HG03159 (cell line): ENCODE data around the gene HNRNPM.

ENCODE experiments used
- ATAC-seq: cut with Tn5 transposase; IDR thresholded peaks from one replicate; pipeline ENCODE4 v1.9.1; 2021; ENCODE audit warnings: mild to moderate bottlenecking, moderate library complexity; ENCODE audit not compliant: unreplicated experiment

The HNRNPM gene

GRCh38 chr19:8484331-8484894 lies 39.6 kb downstream of the HNRNPM start:
- no peak for ATAC-seq

DNA sequence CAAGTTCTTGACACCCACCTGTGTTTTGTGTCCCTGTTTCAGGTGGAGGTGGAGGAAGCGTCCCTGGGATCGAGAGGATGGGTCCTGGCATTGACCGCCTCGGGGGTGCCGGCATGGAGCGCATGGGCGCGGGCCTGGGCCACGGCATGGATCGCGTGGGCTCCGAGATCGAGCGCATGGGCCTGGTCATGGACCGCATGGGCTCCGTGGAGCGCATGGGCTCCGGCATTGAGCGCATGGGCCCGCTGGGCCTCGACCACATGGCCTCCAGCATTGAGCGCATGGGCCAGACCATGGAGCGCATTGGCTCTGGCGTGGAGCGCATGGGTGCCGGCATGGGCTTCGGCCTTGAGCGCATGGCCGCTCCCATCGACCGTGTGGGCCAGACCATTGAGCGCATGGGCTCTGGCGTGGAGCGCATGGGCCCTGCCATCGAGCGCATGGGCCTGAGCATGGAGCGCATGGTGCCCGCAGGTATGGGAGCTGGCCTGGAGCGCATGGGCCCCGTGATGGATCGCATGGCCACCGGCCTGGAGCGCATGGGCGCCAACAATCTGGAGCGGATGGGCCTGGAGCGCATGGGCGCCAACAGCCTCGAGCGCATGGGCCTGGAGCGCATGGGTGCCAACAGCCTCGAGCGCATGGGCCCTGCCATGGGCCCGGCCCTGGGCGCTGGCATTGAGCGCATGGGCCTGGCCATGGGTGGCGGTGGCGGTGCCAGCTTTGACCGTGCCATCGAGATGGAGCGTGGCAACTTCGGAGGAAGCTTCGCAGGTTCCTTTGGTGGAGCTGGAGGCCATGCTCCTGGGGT lies 41.0 kb downstream of the HNRNPM start:
- ATAC-seq: no peak

DNA sequence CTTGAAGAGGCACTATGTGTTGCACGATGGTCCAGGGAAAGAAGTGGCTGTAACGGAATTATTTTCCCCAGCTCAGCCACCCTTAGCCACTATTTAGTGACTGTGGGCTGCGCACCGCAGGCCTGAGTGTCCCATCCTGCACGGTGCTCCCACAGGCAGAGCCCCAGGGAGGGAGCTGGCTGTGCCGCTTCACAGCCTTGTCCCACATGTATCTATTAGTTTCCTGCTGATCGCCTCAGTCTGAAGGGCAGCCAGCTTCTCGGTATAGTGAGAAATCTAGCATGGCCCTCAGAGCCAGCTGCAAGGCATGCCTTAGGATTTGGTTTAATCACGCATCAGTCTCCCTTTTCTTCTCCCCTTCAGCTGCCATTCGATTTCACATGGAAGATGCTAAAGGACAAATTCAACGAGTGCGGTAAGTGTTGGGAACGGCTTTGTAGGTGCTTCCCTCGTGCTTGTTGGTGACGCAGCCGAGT lies 41.9 kb downstream of the HNRNPM start:
- ATAC-seq: no peak

GRCh38 chr19:8487137-8487851 lies 42.5 kb downstream of the HNRNPM start:
- no peak for ATAC-seq

DNA sequence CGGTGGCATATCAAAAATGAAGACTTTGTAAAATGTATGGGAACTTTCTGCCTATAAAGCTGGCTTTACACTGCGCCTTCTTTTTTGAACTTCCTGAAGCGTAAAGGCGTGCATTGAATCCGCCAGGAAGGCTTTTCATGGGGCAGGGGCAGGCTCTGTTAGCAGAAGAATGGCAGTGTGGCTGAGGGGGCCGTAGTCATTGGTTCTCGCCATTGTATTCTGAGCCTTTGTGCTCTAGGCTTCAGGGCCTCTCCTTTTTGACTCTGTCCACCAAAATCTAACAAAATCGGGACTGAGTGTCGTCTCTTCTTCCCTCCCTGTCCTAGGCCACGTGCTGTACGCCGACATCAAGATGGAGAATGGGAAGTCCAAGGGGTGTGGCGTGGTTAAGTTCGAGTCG lies 43.6 kb downstream of the HNRNPM start:
- no peak for ATAC-seq

DNA sequence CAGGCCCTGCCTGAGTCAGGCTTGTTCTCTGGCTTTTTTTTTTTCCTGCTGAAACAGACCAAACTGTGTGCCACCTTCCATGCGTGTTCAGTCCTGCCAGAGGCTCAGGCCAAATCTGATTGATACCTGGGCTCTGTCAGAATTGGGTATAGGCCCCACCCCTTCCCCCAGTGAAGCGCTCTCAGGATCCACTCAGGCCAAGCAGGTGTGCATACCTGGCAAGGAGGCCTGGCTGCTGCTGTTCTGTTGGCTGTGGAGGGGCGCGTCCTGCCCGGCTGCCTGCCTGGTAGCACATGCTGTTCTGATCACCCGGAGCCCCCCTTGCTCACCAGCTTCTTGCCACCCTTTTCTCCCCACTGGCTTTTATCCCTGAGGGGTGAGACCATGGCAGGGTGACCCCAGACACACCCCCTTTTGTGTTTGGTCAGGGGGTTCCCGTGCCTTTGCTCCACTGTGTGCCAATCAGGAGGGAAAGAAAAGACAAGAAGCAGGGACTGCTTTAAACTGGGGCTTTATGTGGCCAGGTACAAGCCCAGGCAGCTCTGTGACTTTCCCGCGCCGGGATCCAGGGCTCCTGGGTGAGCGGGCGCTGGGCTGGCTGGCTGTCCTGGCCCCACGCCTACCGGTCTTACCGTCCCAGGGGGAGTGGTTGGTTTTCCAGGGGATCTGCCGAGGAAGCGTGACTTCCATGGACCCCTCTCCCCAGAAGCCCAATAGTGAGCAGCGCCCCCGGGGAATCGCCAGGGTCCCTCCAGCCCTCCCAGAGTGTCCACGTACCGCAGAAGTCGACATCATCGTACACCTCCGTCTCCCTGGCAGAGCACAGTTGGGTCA lies 45.0 kb downstream of the HNRNPM start:
- ATAC-seq: no peak

DNA sequence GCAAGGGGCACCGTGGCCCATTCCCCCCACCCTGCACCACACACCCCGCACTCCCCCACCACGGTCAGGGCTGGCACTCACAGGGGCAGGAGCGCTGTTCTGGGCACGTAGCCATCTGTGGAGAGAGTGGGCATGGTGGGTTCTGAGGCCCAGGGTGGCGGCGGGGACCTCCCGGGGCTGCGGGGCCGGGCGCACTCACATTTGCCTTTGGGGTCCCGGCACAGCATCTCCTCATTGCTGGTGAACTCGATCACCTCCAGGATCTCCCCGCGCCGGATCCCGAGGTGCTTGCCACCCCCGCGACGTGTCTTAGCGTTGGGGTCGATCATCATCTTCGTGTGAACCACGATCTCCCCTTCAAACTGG lies 45.6 kb downstream of the HNRNPM start:
- ATAC-seq: no peak

GRCh38 chr19:8490873-8491272 lies 46.1 kb downstream of the HNRNPM start:
- ATAC-seq: no peak

GRCh38 chr19:8491574-8491973 lies 46.8 kb downstream of the HNRNPM start:
- ATAC-seq: no peak

GRCh38 chr19:8494158-8494557 lies 49.4 kb downstream of the HNRNPM start:
- no peak for ATAC-seq

GRCh38 chr19:8498295-8498694 lies 53.5 kb downstream of the HNRNPM start:
- no peak for ATAC-seq

DNA sequence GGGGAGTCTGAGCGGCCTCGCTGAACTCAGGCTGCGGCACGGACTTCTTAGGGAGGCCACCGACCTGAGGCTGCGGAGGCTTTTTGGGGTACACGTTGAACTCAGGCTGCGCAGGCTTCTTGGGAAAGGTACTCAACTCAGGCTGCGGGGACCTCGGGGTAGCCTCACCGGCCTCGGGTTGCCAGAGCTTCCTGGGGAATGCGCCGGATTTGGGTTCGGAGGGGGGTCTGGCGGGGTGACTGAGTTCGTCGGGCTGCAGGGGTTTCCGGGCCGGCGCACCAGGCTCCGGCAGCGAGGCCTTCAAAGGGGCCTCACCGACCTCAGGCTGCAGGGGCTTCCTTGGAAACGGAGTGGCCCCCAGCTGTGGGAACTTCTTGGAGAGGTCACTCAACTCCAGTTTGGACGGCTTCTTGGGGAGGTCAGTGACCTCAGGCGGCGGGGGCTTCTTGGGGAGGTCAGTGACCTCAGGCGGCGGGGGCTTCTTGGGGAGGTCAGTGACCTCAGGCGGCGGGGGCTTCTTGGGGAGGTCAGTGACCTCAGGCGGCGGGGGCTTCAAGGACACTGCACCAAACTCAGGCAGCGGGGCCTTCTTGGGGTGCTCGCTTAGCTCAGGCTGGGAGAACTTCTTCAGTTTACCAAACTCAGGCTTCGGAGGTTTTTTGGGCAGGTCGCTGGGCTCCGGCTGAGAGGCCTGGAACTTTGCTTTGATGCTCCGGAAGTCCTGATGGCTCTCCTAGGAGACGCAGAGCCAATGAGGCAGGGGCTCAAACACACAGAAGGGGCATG lies 54.5 kb downstream of the HNRNPM start:
- no peak for ATAC-seq

- no peak for ATAC-seq
Observed at GRCh38 chr19:8500158-8500557, 55.4 kb downstream of the HNRNPM start.

- no peak for ATAC-seq
Observed at GRCh38 chr19:8501516-8501915, 56.7 kb downstream of the HNRNPM start.

- ATAC-seq: no peak
Observed at GRCh38 chr19:8501981-8502380, 57.2 kb downstream of the HNRNPM start.

DNA sequence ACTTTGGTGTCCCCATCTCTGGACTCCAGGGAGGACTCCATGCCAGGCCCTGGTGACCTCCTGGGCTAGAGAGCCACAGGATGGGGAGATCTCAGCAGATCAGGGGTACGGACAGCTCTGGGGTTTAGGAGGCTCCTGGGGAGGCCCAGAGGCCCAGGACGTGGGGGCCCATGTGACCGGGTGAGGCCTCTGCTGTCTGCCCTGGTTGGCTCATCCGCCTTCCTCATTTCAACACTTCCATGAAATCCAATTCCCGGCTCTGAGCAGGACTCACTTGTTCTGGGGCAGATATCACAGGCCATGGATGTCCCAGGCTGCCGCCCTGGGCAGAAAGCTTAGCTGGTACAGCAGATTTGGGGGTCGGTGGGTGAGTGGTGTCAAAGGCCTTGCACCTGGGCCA lies 58.7 kb downstream of the HNRNPM start:
- ATAC-seq: no peak

DNA sequence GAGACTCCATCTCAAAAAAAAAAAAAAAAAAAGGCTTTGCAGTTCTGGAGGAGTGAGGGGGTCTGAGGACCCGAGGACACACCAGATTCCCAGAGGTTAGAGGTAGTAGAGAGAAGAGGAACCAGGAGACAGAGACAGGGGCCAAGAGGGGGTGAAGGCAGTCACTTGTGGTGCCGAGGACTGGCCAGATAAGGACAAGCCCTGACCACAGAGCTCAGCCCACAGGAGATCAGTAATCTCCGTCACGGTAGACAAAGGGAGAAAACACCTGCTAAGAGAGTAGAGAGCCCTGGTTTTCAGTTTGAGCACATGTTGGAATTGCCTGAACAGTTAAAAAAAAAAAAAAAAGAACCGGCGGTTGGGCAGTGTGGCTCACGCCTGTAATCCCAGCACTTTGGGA lies 59.4 kb downstream of the HNRNPM start:
- ATAC-seq: no peak

- no peak for ATAC-seq
Observed at GRCh38 chr19:8504919-8505318, 60.1 kb downstream of the HNRNPM start.

DNA sequence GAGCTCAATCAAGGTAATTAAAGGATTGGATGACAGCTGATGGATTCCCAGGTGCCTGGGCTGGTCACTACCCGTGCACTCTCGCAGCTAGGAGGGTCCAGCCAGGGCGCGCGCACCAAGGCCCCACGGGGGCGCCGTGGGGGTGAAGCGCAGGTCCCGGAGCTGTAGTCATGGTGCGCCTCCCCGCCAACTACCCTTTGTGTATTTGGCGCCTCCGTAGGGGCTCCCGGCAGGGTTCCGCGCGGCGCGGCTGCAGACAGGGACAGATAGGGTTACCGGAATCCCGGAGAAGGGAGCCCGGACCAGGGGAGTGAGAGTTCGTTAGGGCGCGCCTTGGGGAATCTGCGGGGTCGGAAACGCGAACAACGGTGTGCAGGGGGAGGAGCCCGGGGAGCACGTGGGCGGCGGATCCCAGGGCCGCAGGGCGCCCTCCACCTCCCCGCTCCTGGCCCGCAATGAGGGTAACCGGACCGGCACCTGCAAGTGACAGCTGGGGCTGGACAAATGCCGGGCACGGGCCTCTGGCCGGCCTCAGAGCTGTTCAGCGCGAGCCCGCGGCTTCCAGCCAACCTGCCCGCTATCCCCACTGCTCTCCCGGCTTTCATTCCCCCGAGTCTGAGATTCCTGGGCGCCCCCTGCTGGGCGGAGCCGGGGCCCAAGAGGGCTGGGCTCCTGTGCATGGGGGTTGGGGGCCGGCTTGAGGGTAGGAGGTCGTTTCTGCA lies 61.1 kb downstream of the HNRNPM start:
- no peak for ATAC-seq
